OCI-LY1 (cell line): ENCODE data around the gene SLC17A8.

Source experiments
- H2AFZ ChIP-seq: fragments of 200-600 bp; sonication (generic), shearing (Covaris generic); 2 replicates; pipeline ENCODE4 v1.6.0; 2014; ENCODE audit warnings: antibody characterized with exemption, mild to moderate bottlenecking, low read length
- H3F3A ChIP-seq: fragments of 200-600 bp; sonication (generic), shearing (Covaris generic); 2 replicates; pipeline ENCODE4 v1.6.0; 2014; ENCODE audit warnings: mild to moderate bottlenecking, antibody characterized with exemption, low read length, moderate library complexity; ENCODE audit not compliant: insufficient read depth
- H3K27ac ChIP-seq: fragments of 200-600 bp; sonication (generic); 2 replicates; pipeline ENCODE4 v1.5.1; 2014; ENCODE audit warnings: low read length, mixed run types, mild to moderate bottlenecking, low read depth; ENCODE audit not compliant: poor library complexity, severe bottlenecking
- H3K27me3 ChIP-seq: fragments of 200-600 bp; sonication (generic); 2 replicates; pipeline ENCODE4 v1.6.0; 2014; ENCODE audit warnings: antibody characterized with exemption, mild to moderate bottlenecking, low read length, moderate library complexity; ENCODE audit not compliant: insufficient read depth
- H3K36me3 ChIP-seq: fragments of 200-600 bp; sonication (generic); 2 replicates; pipeline ENCODE4 v1.6.1; 2014; ENCODE audit warnings: mild to moderate bottlenecking, antibody characterized with exemption, low read length, moderate library complexity, mixed read lengths; ENCODE audit not compliant: insufficient read depth
- H3K4me1 ChIP-seq: fragments of 200-600 bp; sonication (generic); 2 replicates; pipeline ENCODE4 v1.5.1; 2014; ENCODE audit warnings: mild to moderate bottlenecking, low read length, moderate library complexity; ENCODE audit not compliant: insufficient read depth, severe bottlenecking
- H3K4me2 ChIP-seq: fragments of 200-600 bp; sonication (generic), shearing (Covaris generic); 2 replicates; pipeline ENCODE4 v1.6.1; 2014; ENCODE audit warnings: low read length
- H3K4me3 ChIP-seq: fragments of 200-600 bp; sonication (generic); 2 replicates; pipeline ENCODE4 v1.5.1; 2014; ENCODE audit warnings: low read length, low read depth, mild to moderate bottlenecking, mixed read lengths; ENCODE audit not compliant: poor library complexity, severe bottlenecking
- H3K79me2 ChIP-seq: fragments of 200-600 bp; shearing (Covaris generic); 2 replicates; pipeline ENCODE4 v1.6.1; 2016; ENCODE audit warnings: mixed run types, low read length, mixed read lengths; ENCODE audit not compliant: insufficient read depth
- H3K9ac ChIP-seq: fragments of 200-600 bp; sonication (generic), shearing (Covaris generic); 2 replicates; pipeline ENCODE4 v1.6.1; 2014; ENCODE audit warnings: mild to moderate bottlenecking, low read length, mixed read lengths
- H3K9me2 ChIP-seq: fragments of 200-600 bp; sonication (generic), shearing (Covaris generic); 2 replicates; pipeline ENCODE4 v1.6.1; 2014; ENCODE audit warnings: low read depth, mild to moderate bottlenecking, low read length, mixed read lengths
- H3K9me3 ChIP-seq: fragments of 200-600 bp; shearing (Covaris generic); 2 replicates; pipeline ENCODE4 v1.6.1; 2014; ENCODE audit warnings: low read length, mixed read lengths
- H4K20me1 ChIP-seq: fragments of 200-600 bp; sonication (generic), shearing (Covaris generic); 2 replicates; pipeline ENCODE4 v1.6.0; 2016; ENCODE audit warnings: mild to moderate bottlenecking, low read length; ENCODE audit not compliant: insufficient read depth
- EZH2 ChIP-seq: fragments of 200-600 bp; sonication (generic), shearing (Covaris generic); IDR thresholded peaks from 2 replicates; pipeline ENCODE4 v1.8.0; 2017; ENCODE audit warnings: borderline replicate concordance, mixed run types, mild to moderate bottlenecking, antibody characterized with exemption, low read length, moderate library complexity, mixed read lengths
- TF ChIP-seq, protein P1 (sequence below): fragments of 200-600 bp; sonication (generic), shearing (Covaris generic); IDR thresholded peaks from 2 replicates; pipeline ENCODE4 v1.5.1; 2017; ENCODE audit warnings: mild to moderate bottlenecking, antibody characterized with exemption, low read length, moderate library complexity, mixed read lengths

Gene SLC17A8

DNA sequence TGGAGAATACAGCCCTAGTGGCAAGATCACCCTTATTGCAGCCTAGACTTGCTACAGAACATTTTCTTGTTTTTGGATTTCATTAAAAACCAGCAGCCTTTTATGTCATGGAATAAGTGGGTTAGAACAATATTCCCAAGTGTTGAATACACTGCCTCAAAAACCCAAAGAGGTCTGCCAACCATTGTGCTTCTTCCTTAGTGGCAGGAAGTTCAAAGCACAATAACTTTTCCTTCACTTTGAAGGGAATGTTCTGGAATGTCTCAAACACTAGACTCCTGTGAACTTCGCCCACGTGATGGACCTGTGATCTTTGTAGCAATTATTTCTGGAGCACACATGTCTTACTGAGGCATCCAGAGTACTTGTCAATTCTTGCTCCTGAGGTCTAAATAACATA lies 8.5 kb downstream of the SLC17A8 start:
- H3K4me1 ChIP-seq: no peaks in the 10 kb centered on the region
- no peak overlapping the region for H3K9ac ChIP-seq
- no peaks in the 10 kb centered on the region for H3K9me3 ChIP-seq
- no peak overlapping the region for H3K27ac ChIP-seq
- no peak overlapping the region for H2AFZ ChIP-seq
- no peaks in the 10 kb centered on the region for H3K9me2 ChIP-seq
- H3F3A ChIP-seq: no peaks in the 10 kb centered on the region
- H3K4me3 ChIP-seq: no peak overlapping the region
- H3K27me3 ChIP-seq: no peaks in the 10 kb centered on the region
- H3K4me2 ChIP-seq: no peak overlapping the region
- no peaks in the 10 kb centered on the region for H3K79me2 ChIP-seq
- no peaks in the 10 kb centered on the region for H4K20me1 ChIP-seq
- no peak for TF ChIP-seq EZH2
- TF ChIP-seq, protein P1, sequence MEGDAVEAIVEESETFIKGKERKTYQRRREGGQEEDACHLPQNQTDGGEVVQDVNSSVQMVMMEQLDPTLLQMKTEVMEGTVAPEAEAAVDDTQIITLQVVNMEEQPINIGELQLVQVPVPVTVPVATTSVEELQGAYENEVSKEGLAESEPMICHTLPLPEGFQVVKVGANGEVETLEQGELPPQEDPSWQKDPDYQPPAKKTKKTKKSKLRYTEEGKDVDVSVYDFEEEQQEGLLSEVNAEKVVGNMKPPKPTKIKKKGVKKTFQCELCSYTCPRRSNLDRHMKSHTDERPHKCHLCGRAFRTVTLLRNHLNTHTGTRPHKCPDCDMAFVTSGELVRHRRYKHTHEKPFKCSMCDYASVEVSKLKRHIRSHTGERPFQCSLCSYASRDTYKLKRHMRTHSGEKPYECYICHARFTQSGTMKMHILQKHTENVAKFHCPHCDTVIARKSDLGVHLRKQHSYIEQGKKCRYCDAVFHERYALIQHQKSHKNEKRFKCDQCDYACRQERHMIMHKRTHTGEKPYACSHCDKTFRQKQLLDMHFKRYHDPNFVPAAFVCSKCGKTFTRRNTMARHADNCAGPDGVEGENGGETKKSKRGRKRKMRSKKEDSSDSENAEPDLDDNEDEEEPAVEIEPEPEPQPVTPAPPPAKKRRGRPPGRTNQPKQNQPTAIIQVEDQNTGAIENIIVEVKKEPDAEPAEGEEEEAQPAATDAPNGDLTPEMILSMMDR: no peak
- H3K36me3 ChIP-seq: no peaks in the 10 kb centered on the region

DNA sequence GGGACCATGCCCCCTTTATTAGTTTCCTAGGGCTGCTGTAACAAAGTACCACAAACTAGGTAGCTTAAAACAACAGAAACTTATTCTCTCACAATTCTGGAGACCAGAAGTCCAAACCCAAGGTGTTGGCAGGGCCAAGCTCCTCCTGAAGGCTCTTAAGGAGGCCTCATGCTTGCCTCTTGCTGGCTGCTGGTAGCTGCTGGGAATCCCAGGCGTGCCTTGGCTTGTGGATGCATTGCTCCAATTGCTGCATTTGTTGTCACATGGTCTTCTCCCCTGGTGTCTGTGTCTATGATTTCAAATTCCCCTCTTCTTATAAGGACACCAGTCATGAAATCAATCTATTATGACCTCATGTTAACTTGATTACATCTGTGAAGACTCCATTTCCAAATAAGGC lies 11.2 kb downstream of the SLC17A8 start:
- no peaks in the 10 kb centered on the region for H4K20me1 ChIP-seq
- no peak overlapping the region for H3K4me2 ChIP-seq
- H3K4me1 ChIP-seq: no peaks in the 10 kb centered on the region
- no peaks in the 10 kb centered on the region for H3K79me2 ChIP-seq
- no peaks in the 10 kb centered on the region for H3K9me3 ChIP-seq
- H3F3A ChIP-seq: no peaks in the 10 kb centered on the region
- no peak overlapping the region for H3K4me3 ChIP-seq
- no peaks in the 10 kb centered on the region for H3K36me3 ChIP-seq
- H3K9ac ChIP-seq: no peak overlapping the region
- H2AFZ ChIP-seq: no peak overlapping the region
- H3K9me2 ChIP-seq: no peaks in the 10 kb centered on the region
- no peaks in the 10 kb centered on the region for H3K27me3 ChIP-seq
- H3K27ac ChIP-seq: no peak overlapping the region
- no peak for TF ChIP-seq EZH2
- TF ChIP-seq, protein P1: no peak

DNA sequence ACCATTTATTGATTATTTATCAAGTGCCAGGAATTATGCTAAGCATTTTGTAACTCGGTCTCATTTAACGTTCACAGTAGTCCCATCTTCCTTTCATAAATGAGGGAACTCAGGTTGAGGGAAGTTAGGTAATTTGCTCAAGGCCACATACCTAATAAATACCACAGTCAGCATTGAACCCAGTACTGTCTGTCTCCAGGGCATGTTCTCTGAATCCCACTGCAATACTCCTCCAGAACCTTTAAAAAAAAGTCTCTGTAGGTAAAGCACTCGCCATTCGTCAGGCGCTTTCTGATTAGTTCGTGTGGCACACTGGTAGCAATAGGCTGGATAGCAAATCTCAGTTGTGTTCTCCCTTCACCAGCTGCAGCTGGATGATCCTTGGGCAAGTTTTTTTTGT lies 14.3 kb downstream of the SLC17A8 start:
- Histone ChIP-seq H3K36me3 (no peaks in the 10 kb centered on the region), H3K9me2 (no peaks in the 10 kb centered on the region), H3K4me3 (no peak overlapping the region), H2AFZ (no peak overlapping the region), H3K27me3 (no peaks in the 10 kb centered on the region), H3K4me2 (no peak overlapping the region), H3K4me1 (no peaks in the 10 kb centered on the region), H3F3A (no peaks in the 10 kb centered on the region), H3K79me2 (no peaks in the 10 kb centered on the region), H4K20me1 (no peaks in the 10 kb centered on the region), H3K9me3 (no peaks in the 10 kb centered on the region), H3K9ac (no peak overlapping the region), H3K27ac (no peak overlapping the region)
- TF ChIP-seq EZH2: no peak

DNA sequence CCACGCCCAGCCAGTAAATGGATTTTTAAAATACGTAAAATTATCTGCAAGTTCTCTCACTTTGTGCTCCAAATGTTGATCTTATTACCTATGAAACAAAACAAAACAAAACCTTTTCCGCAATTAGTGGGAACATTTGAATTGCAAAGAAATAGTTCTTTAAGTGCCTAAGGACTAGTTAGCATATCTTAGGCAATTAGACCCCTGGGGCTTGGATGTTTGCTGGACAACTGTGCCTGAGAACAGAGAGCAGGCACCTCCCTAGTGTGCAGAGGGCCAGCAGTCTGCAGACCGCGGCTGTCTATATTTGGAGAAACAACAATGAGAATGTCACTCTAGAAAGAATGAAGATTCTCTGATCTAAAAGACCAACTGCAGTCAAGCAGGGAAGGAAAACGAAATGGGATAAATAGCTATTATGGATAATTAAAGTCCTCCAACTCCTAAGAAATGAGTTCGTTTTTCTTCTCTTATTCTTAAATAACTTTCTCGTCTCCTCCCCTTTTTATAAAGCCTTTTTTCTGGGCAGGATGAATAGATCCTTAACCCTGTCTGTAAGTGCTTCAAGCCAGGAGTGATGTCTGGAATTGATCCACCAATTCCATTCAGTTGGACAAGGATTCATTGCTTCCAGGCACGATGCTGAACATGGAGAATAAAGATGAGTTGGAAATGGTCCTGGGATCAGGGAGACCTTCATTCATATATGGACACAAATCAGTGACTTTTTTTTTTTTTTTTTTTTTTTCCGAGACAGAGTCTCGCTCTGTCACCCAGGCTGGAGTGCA lies 16.2 kb downstream of the SLC17A8 start:
- no peak overlapping the region for H3K27ac ChIP-seq
- H3K4me2 ChIP-seq: no peak overlapping the region
- no peak for TF ChIP-seq EZH2
- TF ChIP-seq, protein P1: no peak
- no peaks in the 10 kb centered on the region for H3F3A ChIP-seq
- H4K20me1 ChIP-seq: no peaks in the 10 kb centered on the region
- no peaks in the 10 kb centered on the region for H3K9me2 ChIP-seq
- no peaks in the 10 kb centered on the region for H3K36me3 ChIP-seq
- H3K4me1 ChIP-seq: no peaks in the 10 kb centered on the region
- no peak overlapping the region for H2AFZ ChIP-seq
- no peaks in the 10 kb centered on the region for H3K27me3 ChIP-seq
- no peaks in the 10 kb centered on the region for H3K79me2 ChIP-seq
- no peak overlapping the region for H3K9ac ChIP-seq
- H3K4me3 ChIP-seq: no peak overlapping the region
- no peaks in the 10 kb centered on the region for H3K9me3 ChIP-seq
